Lung microvascular endothelial cell (primary cell): ENCODE measurements around the gene ITGA6. TPM values are rescaled to one million over a fixed set of nuclear protein-coding genes. Genes with fewer than 3 reads are reported as not detected.
A peak's percentile ranks its signal among the peaks of the same experiment; 100 is the strongest.

Experiments
- DNase-seq, 2 donors: peaks; one replicate each; pipeline versions ENCODE4 v3.0.0 to v3.0.0-alpha.2; 2010; ENCODE audit warnings: low read depth in 2 of 2
- total RNA-seq: library from RNA; depleted of rRNA; stranded (reverse); fragments of >200 nt; gene quantifications from 2 replicates; pipeline ENCODE4 v1.2.1, GENCODE V29; 2014

Gene ITGA6
- total RNA-seq, 1 donor from 2014 or later: 91.1 TPM

- peak in 1 of 2 donors; percentile 46 for DNase-seq
These were observed 37.2 kb downstream of the ITGA6 start for GRCh38 chr2:172464400-172465129.

GRCh38 chr2:172465417-172466334, 38.3 kb downstream of the ITGA6 start:
- DNase-seq: peak; percentile 83 to 91

DNA sequence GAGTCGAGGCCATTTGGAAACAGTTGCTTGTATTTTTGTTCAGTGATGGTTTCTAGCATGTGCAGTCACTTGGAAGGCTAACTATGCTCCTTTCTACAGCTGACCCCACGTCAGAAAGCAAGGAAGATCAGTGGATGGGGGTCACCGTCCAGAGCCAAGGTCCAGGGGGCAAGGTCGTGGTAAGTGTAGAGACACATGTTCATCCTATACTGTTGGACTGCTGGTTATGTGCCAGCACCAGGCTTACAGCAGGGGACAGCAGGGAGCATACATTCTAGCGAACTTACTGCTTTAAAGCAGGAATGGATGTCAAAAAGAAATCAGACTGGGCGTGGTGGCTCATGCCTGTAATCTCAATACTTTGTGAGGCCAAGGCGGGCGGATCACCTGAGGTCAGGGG, 40.0 kb downstream of the ITGA6 start:
- DNase-seq: peak in 1 of 2 donors; percentile 40

DNA sequence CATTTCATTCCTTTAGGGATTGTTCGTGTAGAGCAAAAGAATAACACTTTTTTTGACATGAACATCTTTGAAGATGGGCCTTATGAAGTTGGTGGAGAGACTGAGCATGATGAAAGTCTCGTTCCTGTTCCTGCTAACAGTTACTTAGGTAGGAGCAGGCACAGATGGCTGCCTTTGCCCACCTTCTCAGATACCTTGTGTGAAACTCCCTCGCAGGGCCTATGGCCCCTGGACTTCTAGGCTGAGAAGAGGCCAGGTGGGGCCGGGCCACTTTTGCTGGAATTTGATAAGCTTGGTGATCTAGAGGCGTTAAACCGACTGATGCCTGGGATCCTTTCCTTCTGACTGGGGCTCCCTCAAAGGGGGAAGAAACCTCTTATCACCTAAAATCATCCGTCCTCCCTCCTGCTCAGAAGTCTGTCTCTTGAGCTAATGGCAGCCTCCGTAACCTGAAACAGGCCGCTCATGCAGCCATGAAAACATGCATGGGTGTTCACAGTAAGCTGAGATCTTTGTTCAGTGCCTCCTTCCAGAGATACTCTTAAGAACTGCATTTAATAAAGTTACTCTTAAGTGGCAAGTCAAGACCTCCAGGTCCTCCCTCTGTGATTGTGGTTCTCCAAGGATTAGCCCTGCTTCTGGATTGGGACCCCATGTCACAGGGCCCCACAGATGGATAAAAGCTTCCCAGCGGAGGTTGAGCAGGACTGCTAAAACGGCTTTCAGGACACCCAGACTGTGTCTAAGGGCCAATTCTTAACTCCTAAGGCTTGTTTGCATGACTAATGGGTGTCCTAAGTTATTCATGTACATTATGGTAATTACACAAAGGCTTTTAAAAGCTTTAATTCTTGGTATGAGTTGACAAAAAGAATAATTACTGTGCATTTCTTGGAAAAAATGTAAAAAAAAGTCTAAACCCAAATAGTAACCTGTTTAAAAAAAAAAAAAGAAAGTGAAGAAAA, 43.9 kb downstream of the ITGA6 start:
- no peak for DNase-seq

GRCh38 chr2:172472446-172473033, 45.2 kb downstream of the ITGA6 start:
- peak in 1 of 2 donors; percentile 47 for DNase-seq

DNA sequence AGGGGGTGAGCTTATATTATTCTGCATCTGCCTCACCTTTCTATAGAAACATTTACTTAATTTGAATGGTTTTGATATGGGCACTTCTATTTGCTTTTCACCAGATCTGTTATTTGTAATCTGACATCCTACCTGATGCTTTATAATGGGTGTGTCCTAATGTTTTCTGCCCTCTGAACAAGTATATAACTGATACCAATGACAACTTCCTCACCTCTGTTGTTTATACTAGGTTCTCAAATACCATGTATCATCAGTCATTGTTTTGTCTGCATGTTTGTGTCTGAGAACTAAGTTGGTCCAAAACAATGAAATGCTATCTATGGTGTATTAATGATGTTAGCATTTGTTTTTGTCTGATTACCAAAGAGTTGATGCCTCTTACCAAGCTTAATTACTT, 45.8 kb downstream of the ITGA6 start:
- peak in 1 of 2 donors; percentile 15 for DNase-seq

DNA sequence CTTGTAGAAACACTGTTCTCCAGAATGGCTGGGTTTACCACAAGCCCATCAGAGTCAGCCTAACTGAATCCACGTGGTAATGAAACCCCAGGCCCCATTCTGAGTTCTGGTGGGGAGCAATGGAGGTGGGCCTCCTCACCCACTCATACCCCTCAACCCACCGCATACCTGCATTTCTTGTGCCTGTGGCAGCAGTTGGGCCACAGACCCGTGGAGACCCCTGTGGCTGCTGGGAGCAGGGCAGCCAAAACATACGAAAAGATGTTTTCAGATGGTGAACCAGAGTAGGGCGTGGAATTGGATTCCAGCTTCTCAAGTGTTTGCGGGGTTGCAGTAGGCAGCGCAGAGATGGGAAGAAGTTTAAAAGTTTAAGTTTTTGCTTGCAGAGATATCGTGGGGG, 51.0 kb downstream of the ITGA6 start:
- DNase-seq: no peak

DNA sequence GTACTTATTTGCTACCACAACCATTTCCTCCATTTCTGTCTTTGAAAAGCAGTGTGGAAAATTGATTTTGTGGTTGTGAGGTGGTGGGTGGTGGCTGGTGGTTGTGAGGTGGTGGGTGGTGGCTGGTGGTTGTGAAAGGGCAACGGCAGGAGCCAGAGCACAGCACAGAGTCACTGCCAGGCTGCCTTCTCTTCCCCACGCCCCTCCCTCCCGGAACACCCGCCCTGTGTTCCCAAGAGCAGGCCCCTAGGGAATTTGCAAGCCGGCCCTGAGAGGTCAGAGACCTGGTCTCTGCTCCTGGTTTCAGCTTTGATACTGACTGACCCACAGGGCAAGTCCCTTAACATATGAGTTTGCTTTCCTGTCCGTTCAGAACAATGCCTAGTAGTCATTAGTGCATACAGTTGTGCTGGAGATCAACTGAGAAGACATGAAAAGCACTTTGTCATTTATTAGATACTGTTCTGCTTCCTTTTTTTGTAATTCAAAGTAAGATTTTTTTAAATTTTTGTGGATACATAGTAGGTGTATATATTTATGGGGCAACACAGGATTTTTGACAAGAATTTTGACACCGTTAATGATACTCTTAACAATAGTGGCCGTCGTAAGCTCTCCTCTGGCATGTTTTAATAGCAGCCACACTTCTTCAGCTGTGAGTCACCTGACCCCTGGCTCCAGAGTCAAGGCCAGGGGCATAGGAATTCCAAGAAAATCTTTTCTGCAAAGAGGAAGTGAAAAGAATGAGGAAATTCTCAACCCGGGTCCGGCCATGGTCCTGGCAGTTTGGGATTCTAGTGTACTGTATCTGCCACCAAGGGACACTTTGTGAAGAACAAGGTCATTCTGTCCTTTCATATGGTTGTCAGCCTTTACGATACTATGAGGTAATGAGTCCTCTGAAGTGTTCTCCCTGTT, 53.2 kb downstream of the ITGA6 start:
- DNase-seq: peak; percentile 61 to 76

GRCh38 chr2:172481507-172482262, 54.3 kb downstream of the ITGA6 start:
- DNase-seq: no peak

DNA sequence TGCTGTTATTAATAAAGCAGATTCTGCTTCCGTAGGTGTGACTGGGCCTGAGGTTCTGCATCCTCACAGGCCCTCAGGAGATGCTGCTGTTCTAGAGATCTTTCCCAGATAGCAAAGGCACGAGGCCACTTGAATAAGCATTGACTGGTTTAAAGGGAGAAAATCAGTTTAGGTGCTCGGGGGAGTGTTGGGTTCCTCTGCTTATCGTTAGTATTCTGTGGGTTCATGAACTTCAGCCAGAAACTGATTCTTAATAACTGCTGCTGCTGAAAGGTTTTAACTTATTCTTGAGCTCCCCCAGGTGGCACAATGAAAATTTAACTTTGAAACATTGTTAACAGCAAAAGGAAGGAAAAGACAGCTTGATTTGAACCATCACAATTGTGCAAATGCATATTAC, 56.9 kb downstream of the ITGA6 start:
- peak; percentile 35 to 60 for DNase-seq

GRCh38 chr2:172484706-172485105, 57.3 kb downstream of the ITGA6 start:
- no peak for DNase-seq

GRCh38 chr2:172488556-172488955, 61.2 kb downstream of the ITGA6 start:
- no peak for DNase-seq

DNA sequence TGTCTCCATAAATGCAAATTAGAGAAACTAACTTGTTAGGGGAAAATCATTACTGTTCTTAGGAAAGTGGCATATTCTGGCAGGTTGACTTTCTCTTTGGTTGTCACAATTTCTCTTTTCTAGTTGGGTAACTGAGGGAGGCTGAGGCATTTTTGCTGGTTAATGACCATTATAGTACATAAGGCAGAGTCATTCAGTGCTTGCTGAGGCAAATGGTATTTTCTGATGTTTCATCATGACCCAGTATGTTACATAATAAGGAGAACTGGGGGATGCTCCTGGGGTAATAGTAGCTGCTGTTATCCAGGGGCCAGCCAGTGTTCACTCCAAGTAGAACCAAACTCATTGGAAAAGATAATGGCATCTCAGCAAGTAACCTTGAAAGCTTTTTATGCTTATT, 62.3 kb downstream of the ITGA6 start:
- DNase-seq: no peak

DNA sequence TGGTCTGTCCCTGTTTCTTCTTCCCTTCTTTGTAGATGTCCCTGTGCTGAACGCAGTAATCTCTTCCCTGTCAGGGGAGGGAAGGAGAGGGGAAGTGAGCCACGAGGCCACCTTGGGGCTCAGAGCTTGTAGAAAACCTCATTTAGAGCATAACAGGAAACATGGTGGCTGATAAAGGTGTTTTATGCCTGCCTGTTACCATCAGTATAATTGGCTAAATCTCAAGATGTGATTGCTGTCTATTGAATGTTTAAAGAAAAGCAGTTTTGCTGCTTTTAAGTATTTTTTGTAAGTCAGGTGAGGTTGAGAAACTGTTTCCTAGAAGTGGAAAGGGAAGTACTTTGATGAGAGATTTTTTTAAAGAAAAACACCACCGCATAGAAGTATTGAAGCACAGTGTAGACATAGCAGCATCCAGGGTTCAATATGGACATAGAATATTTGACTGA, 68.8 kb downstream of the ITGA6 start:
- no peak for DNase-seq

- no peak for DNase-seq
These were observed 79.8 kb downstream of the ITGA6 start for GRCh38 chr2:172507199-172507598.

DNA sequence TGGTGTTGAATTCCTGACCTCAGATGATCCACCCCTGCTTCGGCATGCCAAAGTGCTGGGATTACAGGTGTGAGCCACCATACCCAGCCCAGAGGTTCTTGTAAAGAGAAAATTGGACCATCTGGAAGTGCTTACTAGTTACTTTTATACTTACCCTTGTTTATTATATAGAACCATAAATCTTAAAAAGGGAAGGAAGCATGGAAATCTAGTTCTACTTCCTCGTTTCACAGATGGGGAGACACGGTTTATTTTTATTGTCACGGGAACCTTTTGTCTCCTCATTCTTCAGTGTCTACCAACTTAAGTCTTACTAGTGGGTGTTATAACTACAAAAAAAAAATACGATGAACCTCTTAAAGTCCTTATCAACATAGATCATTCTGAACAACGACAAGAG, 82.7 kb downstream of the ITGA6 start:
- no peak for DNase-seq

GRCh38 chr2:172510548-172510947, 83.2 kb downstream of the ITGA6 start:
- DNase-seq: no peak

GRCh38 chr2:172512810-172513523, 85.6 kb downstream of the ITGA6 start:
- DNase-seq: no peak

GRCh38 chr2:172513524-172513900, 86.1 kb downstream of the ITGA6 start:
- DNase-seq: no peak
